Peyer's patch (tissue), 4 donors: ENCODE data around the gene CYP19A1.

Source experiments
- POLR2A ChIP-seq, 2 donors: fragments of 450-650 bp; IDR thresholded peaks; one replicate each; pipeline ENCODE4 v1.5.1; 2017; ENCODE audit warnings: antibody characterized with exemption in 2 of 2, mild to moderate bottlenecking in 2 of 2, moderate library complexity in 2 of 2
- TF ChIP-seq, protein P1 (sequence below), 6 experiments: fragments of 450-650 bp in 4 of 6; fragments of 200-600 bp in 2 of 6; sonication (generic) in 1 of 6; IDR thresholded peaks; one replicate each; pipeline ENCODE4 v1.5.1; 2017 to 2019; ENCODE audit warnings: antibody characterized with exemption in 6 of 6, mild to moderate bottlenecking in 3 of 6, moderate library complexity in 1 of 6

DNA sequence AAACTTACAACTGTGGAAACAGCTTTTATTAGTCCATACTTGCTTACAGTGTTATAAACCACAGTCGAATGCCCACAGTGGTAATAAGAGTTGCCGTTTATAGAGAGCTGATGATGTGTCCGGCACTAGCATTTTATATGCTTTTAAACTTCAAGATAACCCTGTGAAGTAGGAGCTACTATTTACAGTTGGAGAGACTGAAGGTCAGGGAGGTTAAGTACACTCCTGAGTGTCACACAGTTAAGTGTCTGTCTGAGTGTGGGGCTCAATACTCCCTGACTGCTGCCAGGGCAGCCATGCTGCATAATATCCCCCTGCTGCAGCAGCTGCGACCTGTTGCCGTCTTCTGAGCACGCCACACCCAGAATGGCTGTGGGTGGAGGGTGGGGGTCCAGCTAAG is 153.8 kb downstream of the CYP19A1 start:
- TF ChIP-seq, protein P1, sequence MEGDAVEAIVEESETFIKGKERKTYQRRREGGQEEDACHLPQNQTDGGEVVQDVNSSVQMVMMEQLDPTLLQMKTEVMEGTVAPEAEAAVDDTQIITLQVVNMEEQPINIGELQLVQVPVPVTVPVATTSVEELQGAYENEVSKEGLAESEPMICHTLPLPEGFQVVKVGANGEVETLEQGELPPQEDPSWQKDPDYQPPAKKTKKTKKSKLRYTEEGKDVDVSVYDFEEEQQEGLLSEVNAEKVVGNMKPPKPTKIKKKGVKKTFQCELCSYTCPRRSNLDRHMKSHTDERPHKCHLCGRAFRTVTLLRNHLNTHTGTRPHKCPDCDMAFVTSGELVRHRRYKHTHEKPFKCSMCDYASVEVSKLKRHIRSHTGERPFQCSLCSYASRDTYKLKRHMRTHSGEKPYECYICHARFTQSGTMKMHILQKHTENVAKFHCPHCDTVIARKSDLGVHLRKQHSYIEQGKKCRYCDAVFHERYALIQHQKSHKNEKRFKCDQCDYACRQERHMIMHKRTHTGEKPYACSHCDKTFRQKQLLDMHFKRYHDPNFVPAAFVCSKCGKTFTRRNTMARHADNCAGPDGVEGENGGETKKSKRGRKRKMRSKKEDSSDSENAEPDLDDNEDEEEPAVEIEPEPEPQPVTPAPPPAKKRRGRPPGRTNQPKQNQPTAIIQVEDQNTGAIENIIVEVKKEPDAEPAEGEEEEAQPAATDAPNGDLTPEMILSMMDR (IDR thresholded peaks at IDR 0.05), result no peak
- no peak for TF ChIP-seq POLR2A (IDR thresholded peaks at IDR 0.05)
